Measurements from ENCODE around the gene ZNRF2.

GRCh38 chr7:30382607-30383006 is 98.2 kb downstream of the ZNRF2 start:
- no peak for TF ChIP-seq EZH2 (IDR thresholded peaks at IDR 0.05; ENCODE audit: borderline replicate concordance, low read length)
- TF ChIP-seq, protein P1, sequence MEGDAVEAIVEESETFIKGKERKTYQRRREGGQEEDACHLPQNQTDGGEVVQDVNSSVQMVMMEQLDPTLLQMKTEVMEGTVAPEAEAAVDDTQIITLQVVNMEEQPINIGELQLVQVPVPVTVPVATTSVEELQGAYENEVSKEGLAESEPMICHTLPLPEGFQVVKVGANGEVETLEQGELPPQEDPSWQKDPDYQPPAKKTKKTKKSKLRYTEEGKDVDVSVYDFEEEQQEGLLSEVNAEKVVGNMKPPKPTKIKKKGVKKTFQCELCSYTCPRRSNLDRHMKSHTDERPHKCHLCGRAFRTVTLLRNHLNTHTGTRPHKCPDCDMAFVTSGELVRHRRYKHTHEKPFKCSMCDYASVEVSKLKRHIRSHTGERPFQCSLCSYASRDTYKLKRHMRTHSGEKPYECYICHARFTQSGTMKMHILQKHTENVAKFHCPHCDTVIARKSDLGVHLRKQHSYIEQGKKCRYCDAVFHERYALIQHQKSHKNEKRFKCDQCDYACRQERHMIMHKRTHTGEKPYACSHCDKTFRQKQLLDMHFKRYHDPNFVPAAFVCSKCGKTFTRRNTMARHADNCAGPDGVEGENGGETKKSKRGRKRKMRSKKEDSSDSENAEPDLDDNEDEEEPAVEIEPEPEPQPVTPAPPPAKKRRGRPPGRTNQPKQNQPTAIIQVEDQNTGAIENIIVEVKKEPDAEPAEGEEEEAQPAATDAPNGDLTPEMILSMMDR (conservative IDR thresholded peaks at IDR 0.05 in 1 of 2, IDR thresholded peaks at IDR 0.05 in 1 of 2; ENCODE audit: extremely low read depth in 1 of 2, insufficient read depth in 1 of 2, low read depth in 1 of 2, low read length in 2 of 2), result no peak

All from mammary epithelial cell (primary cell).